IMR-90 (cell line): ENCODE data around the gene MBTPS1. TPM values are rescaled to one million over a fixed set of nuclear protein-coding genes. Genes with fewer than 3 reads are reported as not detected.

ENCODE experiments used
- ATAC-seq: fragments of 200-7000 bp; cut with Tn5 transposase; 2 replicates; pipeline ENCODE4 v1.9.1; 2020; ENCODE audit warnings: low read depth, mild to moderate bottlenecking, moderate library complexity
- BruUV-seq: library from RNA; stranded (reverse); fragments of 400-500 nt; replicated peaks from 2 replicates; lab custom pipeline; 2021; lab: Mats Ljungman, UMichigan
- CTCF ChIA-PET: fragments of 300-600 bp; formaldehyde crosslinking; extraction: SDS; loops from one replicate; lab custom pipeline; 2021; ENCODE audit warnings: antibody characterized with exemption; lab: Yijun Ruan, JAX
- POLR2A ChIA-PET: fragments of 300-600 bp; sonication (Branson Sonifier 250); formaldehyde crosslinking; loops from one replicate; lab custom pipeline; 2022; ENCODE audit warnings: antibody characterized with exemption; ENCODE audit not compliant: unreplicated experiment; lab: Charles Lee
- DNase-seq: peaks from one replicate; pipeline ENCODE4 v3.0.0; 2013
- H2AFZ ChIP-seq: replicated peaks from 2 replicates; pipeline ENCODE3; 2013; ENCODE audit warnings: low read length, mild to moderate bottlenecking; ENCODE audit not compliant: poor library complexity
- H2AK5ac ChIP-seq: 2 replicates; pipeline ENCODE4 v1.6.1; 2013; ENCODE audit warnings: low read depth, low read length, inconsistent platforms
- H2AK9ac ChIP-seq: replicated peaks from 2 replicates; pipeline ENCODE3; 2013; ENCODE audit warnings: mild to moderate bottlenecking, low read depth, low read length, moderate library complexity; ENCODE audit not compliant: poor library complexity
- H2BK120ac ChIP-seq: 2 replicates; pipeline ENCODE4 v1.6.1; 2013; ENCODE audit warnings: low read depth, low read length, inconsistent platforms
- H2BK15ac ChIP-seq: 3 replicates; pipeline ENCODE4 v1.6.1; 2013; ENCODE audit warnings: low read depth, low read length, inconsistent platforms
- H2BK20ac ChIP-seq: 2 replicates; pipeline ENCODE4 v1.6.1; 2013; ENCODE audit warnings: low read depth, mild to moderate bottlenecking, inconsistent platforms, low read length, moderate library complexity
- H2BK5ac ChIP-seq: 2 replicates; pipeline ENCODE4 v1.6.1; 2013; ENCODE audit warnings: mild to moderate bottlenecking, low read depth, low read length, inconsistent platforms; ENCODE audit not compliant: poor library complexity, severe bottlenecking
- H3K14ac ChIP-seq: replicated peaks from 2 replicates; pipeline ENCODE4 v1.6.1; 2013; ENCODE audit warnings: low read depth, low read length, inconsistent platforms
- H3K18ac ChIP-seq: 2 replicates; pipeline ENCODE4 v1.6.1; 2013; ENCODE audit warnings: low read depth, low read length, control low read depth
- H3K23ac ChIP-seq: 2 replicates; pipeline ENCODE4 v1.6.1; 2013; ENCODE audit warnings: low read depth, low read length, inconsistent platforms
- H3K27ac ChIP-seq: 2 replicates; pipeline ENCODE4 v1.5.1; 2013; ENCODE audit warnings: mild to moderate bottlenecking, control low read depth, low read length; ENCODE audit not compliant: insufficient read depth
- H3K27me3 ChIP-seq: 2 replicates; pipeline ENCODE4 v1.6.1; 2013; ENCODE audit warnings: low read length; ENCODE audit not compliant: control insufficient read depth, insufficient read depth
- H3K36me3 ChIP-seq: 2 replicates; pipeline ENCODE4 v1.6.1; 2013; ENCODE audit warnings: low read length, mixed read lengths; ENCODE audit not compliant: control insufficient read depth, insufficient read depth
- H3K4ac ChIP-seq: 2 replicates; pipeline ENCODE4 v1.6.1; 2013; ENCODE audit warnings: low read depth, low read length, inconsistent platforms
- H3K4me1 ChIP-seq: 2 replicates; pipeline ENCODE4 v1.6.1; 2013; ENCODE audit warnings: low read length, mixed read lengths; ENCODE audit not compliant: control insufficient read depth, insufficient read depth
- H3K4me2 ChIP-seq: 2 replicates; pipeline ENCODE4 v1.6.1; 2013; ENCODE audit warnings: low read depth, mild to moderate bottlenecking, control low read depth, low read length, moderate library complexity
- H3K4me3 ChIP-seq: 2 replicates; pipeline ENCODE4 v1.5.1; 2013; ENCODE audit warnings: low read depth, mild to moderate bottlenecking, control low read depth, low read length, moderate library complexity; ENCODE audit not compliant: insufficient read depth
- H3K56ac ChIP-seq: 2 replicates; pipeline ENCODE4 v1.6.1; 2013; ENCODE audit warnings: low read length, inconsistent platforms; ENCODE audit not compliant: insufficient read depth; ENCODE audit errors: extremely low read depth
- H3K79me1 ChIP-seq, 2 experiments: 2 replicates each; pipeline ENCODE4 v1.6.1; 2013; ENCODE audit warnings: low read length in 2 of 2, inconsistent platforms in 1 of 2, low read depth in 1 of 2
- H3K9ac ChIP-seq: 2 replicates; pipeline ENCODE4 v1.6.1; 2013; ENCODE audit warnings: low read depth, low read length, control low read depth
- H3K9me1 ChIP-seq: 2 replicates; pipeline ENCODE4 v1.6.1; 2013; ENCODE audit warnings: low read length, inconsistent platforms; ENCODE audit not compliant: insufficient read depth
- H3K9me3 ChIP-seq: 2 replicates; pipeline ENCODE4 v1.6.1; 2013; ENCODE audit warnings: low read length; ENCODE audit not compliant: control insufficient read depth, insufficient read depth
- H4K20me1 ChIP-seq: 2 replicates; pipeline ENCODE4 v1.6.1; 2013; ENCODE audit warnings: low read length, inconsistent platforms; ENCODE audit not compliant: insufficient read depth
- H4K5ac ChIP-seq: 2 replicates; pipeline ENCODE4 v1.6.1; 2013; ENCODE audit warnings: mild to moderate bottlenecking, low read depth, low read length, control low read depth
- H4K8ac ChIP-seq, 2 experiments: 2 replicates each; pipeline ENCODE4 v1.6.1; 2013; ENCODE audit warnings: low read depth in 2 of 2, low read length in 2 of 2, control low read depth in 1 of 2, inconsistent platforms in 1 of 2
- H4K91ac ChIP-seq: 2 replicates; pipeline ENCODE4 v1.6.1; 2013; ENCODE audit warnings: low read depth, low read length, inconsistent platforms; ENCODE audit not compliant: insufficient read depth
- BHLHE40 ChIP-seq: fragments of 150-350 bp; IDR thresholded peaks from 2 replicates; pipeline ENCODE4 v1.6.1; 2016; ENCODE audit warnings: mild to moderate bottlenecking, low read depth, low read length
- CHD1 ChIP-seq: IDR thresholded peaks from 2 replicates; pipeline ENCODE4 v1.6.1; 2012; ENCODE audit warnings: low read depth, low read length, improper control_type of control experiment
- CTCF ChIP-seq: conservative IDR thresholded peaks from 2 replicates; pipeline ENCODE4 v1.5.1; 2012; ENCODE audit warnings: mild to moderate bottlenecking, low read depth, low read length, improper control_type of control experiment
- ELK1 ChIP-seq: fragments of 150-350 bp; IDR thresholded peaks from 2 replicates; pipeline ENCODE4 v1.6.1; 2016; ENCODE audit warnings: low read depth, mild to moderate bottlenecking, low read length, moderate library complexity, borderline replicate concordance
- MAFK ChIP-seq: IDR thresholded peaks from 2 replicates; pipeline ENCODE4 v1.6.1; 2012; ENCODE audit warnings: low read depth, low read length, improper control_type of control experiment
- MAZ ChIP-seq: IDR thresholded peaks from 2 replicates; pipeline ENCODE4 v1.6.1; 2012; ENCODE audit warnings: low read depth, mild to moderate bottlenecking, low read length, improper control_type of control experiment, moderate library complexity, borderline replicate concordance
- NFE2L2 ChIP-seq: fragments of 150-350 bp; IDR thresholded peaks from 2 replicates; pipeline ENCODE4 v1.6.1; 2016; ENCODE audit warnings: low read depth, mild to moderate bottlenecking, low read length
- RAD21 ChIP-seq: IDR thresholded peaks from 2 replicates; pipeline ENCODE4 v1.6.1; 2012; ENCODE audit warnings: low read length, improper control_type of control experiment
- RCOR1 ChIP-seq: IDR thresholded peaks from 2 replicates; pipeline ENCODE4 v1.6.1; 2012; ENCODE audit warnings: mild to moderate bottlenecking, low read length, improper control_type of control experiment; ENCODE audit not compliant: insufficient replicate concordance
- RFX5 ChIP-seq: IDR thresholded peaks from 2 replicates; pipeline ENCODE4 v1.8.0; 2012; ENCODE audit warnings: low read depth, mild to moderate bottlenecking, low read length, moderate library complexity
- USF2 ChIP-seq: fragments of 150-350 bp; IDR thresholded peaks from 2 replicates; pipeline ENCODE4 v1.6.1; 2017; ENCODE audit warnings: mild to moderate bottlenecking, antibody characterized with exemption, low read length, low read depth
- WGBS, 2 experiments: methylation state at CpG; one replicate each; pipeline versions ENCODE4 v1.1.5 to v1.1.7; 2013; ENCODE audit warnings: missing lambda C conversion rate in 2 of 2; ENCODE audit not compliant: insufficient read length in 1 of 2; ENCODE audit errors: extremely low coverage in 2 of 2; 5-methylcytosine and 5-hydroxymethylcytosine counted together
- dilution Hi-C: fragments of 300-500 bp; cut with HindIII; formaldehyde crosslinking; loops from one replicate; pipeline ENCODE4 v1.14.3; 2018; ENCODE audit warnings: low sequenced_read_pairs; ENCODE audit not compliant: unreplicated experiment
- in situ Hi-C: fragments of 300-500 bp; cut with MboI; formaldehyde crosslinking; loops from 3 replicates; pipeline ENCODE4 v1.14.3; 2019; ENCODE audit warnings: low sequenced_read_pairs, inconsistent platforms, mixed read lengths
- intact Hi-C: fragments of 100-400 bp; cut with micrococcal nuclease; formaldehyde crosslinking; loops from 2 replicates; pipeline ENCODE4 v1.10.0; 2022
- polyA plus RNA-seq, 3 experiments: library from polyadenylated mRNA; depleted of rRNA; stranded (reverse); fragments of >200 nt; gene quantifications; 2 replicates each; pipeline ENCODE4 v1.2.3, GENCODE V29; 2012; ENCODE audit warnings: low replicate concordance in 1 of 3
- total RNA-seq: library from RNA; depleted of rRNA; stranded (reverse); fragments of >200 nt; gene quantifications from 2 replicates; pipeline ENCODE4 v1.2.3, GENCODE V29; 2012

The MBTPS1 gene
- total and polyA plus RNA-seq, 2 of the 4 experiments (the other 2 are of a cell fraction), result 59.0 to 70.4 TPM

- TF ChIP-seq CHD1, result no peak
- no peak for TF ChIP-seq BHLHE40
- TF ChIP-seq USF2, result no peak
- TF ChIP-seq MAZ, result no peak
- no peak for TF ChIP-seq MAFK
- no peak for TF ChIP-seq RCOR1
- no peak for TF ChIP-seq NFE2L2
- TF ChIP-seq RAD21, result no peak
- TF ChIP-seq RFX5, result no peak
- TF ChIP-seq ELK1, result no peak
- no peak for TF ChIP-seq CTCF
- Histone ChIP-seq H2BK120ac (no peak overlapping the region), H3K9ac (no peak overlapping the region), H3K9me1 (no peaks in the 10 kb centered on the region), H3K56ac (no peak overlapping the region), H3K79me1 (no peaks in the 10 kb centered on the region; a peak in 2 of 4 replicates), H3K23ac (no peak overlapping the region), H3K14ac (no peak overlapping the region), H3K4me2 (no peak overlapping the region), H2AK9ac (no peak overlapping the region), H4K5ac (no peak overlapping the region), H3K4me3 (no peak overlapping the region), H3K27ac (no peak overlapping the region), H3K4ac (no peak overlapping the region), H4K91ac (no peak overlapping the region), H3K27me3 (no peaks in the 10 kb centered on the region), H2AFZ (no peak overlapping the region), H3K18ac (no peak overlapping the region), H4K20me1 (peaks cover 7% of the 10 kb centered on the region; the same call in 1 of the 2 replicates), H4K8ac (no peak overlapping the region), H2BK5ac (no peak overlapping the region), H2BK15ac (no peak overlapping the region), H3K4me1 (no peaks in the 10 kb centered on the region), H3K9me3 (no peaks in the 10 kb centered on the region), H2AK5ac (no peak overlapping the region), H2BK20ac (no peak overlapping the region), H3K36me3 (peaks cover 56% of the 10 kb centered on the region)
- dilution Hi-C loops, result no loop called here
- no peak for ATAC-seq
- 80% methylated on average over 6 of the region's 11 CpGs; no CpG with 5 or more reads in 1 of the 2 experiments for WGBS, 2 experiments
- POLR2A ChIA-PET, result no interaction called here
- in situ Hi-C loops, result loop anchor here (5.0 to 10.0 kb wide), 2 partner anchors 91 to 398 kb away; no protein-coding TSS in a partner anchor
- BruUV-seq, result no TSS peak
- intact Hi-C loops, result no loop called here
- CTCF ChIA-PET, result no interaction called here
- no peak for DNase-seq
These were observed 30.4 kb downstream of the MBTPS1 start for GRCh38 chr16:84086341-84086740.
